Raji (cell line): Measurements from ENCODE around the gene L1CAM.

Experiments
- POLR2A ChIP-seq: IDR thresholded peaks from 2 replicates; pipeline ENCODE4 v1.6.1; 2011; ENCODE audit warnings: low read depth, low read length, control low read depth; ENCODE audit not compliant: insufficient read depth

The L1CAM gene

DNA sequence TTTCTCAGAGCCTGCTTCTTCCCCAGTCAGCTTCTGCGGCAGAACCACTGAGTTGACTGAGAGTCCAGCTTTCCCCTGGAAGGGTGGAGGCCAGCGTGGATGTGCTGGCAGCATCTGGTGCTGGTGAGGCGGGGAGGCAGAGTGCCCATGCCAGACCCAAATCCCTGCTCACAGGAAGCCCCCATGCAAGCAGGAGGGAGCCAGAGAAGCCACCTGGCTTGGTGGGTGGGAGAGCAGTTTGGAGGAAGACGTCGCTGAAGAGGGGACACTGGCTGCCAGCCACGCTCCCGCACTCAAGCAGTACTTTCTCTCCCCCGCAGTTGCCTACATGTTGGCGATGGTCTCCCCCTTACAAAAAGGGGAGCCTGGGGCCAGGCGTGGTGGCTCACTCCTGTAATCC is 61.6 kb downstream of the L1CAM start:
- no peak for TF ChIP-seq POLR2A

DNA sequence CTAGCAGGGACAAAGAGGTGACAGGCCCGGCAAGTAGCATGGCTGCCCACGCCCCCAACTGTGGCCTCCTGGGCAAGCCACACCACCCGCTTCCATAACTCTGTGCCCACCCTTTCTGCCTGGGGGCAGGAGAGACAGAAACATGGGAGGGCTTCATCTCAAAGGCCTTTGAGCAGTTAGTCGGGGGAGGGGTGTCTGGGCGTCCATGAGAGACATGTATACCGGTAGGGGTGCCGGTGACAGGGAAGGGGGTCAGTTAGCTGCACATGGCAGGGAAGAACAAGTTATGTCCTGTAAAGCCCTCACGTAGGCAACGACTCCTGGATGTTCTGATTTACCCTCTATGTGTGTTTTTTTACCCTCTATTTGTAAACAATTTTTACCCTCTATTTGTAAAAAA is 64.9 kb downstream of the L1CAM start:
- no peak for TF ChIP-seq POLR2A

DNA sequence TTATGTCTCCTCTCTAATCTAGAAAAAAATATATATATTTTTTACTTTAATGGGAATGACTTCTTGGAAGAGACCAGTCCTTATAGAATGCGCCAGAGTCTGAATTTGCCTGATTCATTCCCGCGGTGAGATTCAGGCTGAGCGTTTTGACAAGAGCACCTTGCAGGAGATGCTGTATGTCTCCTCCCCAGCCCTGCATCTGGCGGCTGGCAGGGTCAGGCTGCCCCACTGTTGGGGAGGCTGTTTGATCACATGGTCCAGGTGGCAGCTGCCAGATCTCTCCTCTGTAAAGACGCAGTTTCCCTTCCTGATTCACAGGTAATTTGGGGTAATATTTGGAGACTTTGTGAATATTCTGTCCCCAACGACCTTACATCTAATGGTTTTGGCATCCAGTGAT is 65.4 kb downstream of the L1CAM start:
- no peak for TF ChIP-seq POLR2A

DNA sequence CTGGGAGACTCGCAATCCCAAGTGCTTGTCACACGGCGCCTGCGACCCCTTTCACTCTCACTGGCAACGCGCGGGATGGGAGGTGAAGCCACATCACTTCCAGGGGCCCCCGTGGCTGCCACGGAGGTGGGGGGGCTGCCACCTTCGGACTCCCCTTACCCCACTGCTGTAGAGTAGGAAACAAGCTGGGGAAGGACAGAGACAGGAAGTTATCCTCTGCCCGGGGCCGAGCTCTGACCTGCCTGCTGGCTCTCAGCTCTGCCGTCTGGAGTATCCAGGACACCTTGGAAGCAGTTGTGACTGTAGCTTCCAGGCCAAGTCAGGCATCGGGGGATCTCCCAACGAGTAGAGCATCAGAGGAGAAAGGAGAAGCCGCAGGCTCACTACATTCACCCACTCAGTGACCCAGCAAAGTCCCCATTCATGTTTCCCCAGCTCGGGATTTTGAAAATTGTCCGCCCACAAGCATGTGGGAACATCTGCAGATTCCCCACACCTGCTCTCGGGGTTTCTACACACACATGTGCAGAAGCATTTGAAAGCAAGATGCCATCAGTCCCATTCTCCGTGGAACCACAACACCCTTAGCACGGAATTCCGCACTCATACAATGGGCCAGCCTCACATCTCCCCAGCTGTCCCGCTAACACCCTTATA is 66.5 kb downstream of the L1CAM start:
- no peak for TF ChIP-seq POLR2A

DNA sequence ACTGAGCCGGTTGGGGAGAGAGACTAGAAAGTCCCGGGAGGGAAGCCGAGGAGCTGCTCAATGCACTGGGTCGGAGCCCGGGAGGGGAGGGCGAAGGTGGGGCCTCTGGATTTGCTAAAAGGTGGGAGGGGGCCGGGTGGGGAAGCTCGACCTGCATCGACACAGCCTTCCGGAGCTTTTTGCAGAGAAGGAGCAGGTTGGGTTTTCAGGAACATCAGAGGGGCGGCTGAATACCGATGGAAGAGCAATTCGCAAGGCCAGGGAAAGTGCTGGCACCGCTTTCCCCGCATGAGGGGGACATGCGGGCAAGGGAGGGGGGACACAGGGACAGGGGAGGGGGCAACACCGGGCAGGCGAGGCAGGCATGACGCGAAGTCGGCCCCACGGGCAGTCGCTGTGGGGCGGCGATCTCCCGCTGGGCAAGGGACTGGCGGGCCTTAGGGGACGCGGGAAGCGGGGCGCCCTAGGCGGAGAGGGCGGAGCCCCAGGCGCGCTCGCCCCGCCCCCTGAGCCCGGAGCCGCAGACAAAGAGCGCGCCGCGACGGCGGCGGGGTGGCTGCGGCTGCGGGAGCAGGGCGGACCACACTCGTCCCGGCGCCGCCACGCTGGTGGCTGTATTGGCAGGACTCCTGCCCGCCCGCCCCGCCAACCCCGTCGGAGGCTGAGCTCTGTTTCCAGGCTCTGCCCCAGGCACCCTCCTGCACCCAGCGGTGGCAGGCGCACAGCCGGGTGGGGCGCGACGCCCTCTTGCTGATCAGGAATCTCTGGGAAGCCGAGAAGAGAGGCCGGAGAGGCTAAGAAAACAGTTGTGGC is 67.2 kb downstream of the L1CAM start:
- TF ChIP-seq POLR2A: no peak

DNA sequence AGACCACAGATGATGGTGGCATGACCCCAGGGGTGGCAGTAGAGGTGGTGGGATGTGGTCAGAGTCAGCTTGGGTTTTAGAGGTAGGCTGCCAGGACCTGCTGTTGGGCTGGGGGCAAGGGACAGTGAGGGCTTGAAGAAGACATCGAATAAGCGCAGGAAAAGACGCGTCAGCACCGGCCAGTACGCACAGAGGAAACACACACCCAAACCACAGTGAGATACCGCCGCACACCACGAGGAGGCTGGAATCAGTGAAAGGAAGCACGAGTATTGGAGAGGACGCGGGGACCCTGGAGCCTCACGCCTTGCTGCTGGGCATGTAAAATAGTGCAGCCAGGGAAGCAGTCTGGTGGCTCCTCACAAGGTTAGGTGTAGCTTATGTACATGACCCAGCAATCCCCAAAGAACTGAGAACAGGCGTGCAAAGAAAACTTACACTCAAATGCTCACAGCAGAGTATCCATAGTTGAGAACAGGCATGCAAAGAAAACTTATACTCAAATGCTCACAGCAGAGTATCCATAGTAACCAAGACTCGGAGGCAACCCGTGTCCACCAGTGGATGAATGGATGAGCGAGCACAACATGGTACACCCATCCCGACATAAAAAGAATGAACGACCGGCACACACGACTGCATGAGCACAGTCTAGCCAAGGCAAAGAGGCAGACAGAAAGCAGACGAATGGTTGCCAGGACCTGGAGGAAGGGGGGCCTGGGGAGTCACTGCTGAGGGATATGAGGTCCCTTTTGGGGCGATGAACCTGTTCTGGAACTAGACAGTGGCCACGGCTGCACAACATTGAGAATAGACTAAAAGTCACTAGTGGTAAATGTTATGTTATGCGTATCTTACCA is 68.9 kb downstream of the L1CAM start:
- TF ChIP-seq POLR2A: no peak

DNA sequence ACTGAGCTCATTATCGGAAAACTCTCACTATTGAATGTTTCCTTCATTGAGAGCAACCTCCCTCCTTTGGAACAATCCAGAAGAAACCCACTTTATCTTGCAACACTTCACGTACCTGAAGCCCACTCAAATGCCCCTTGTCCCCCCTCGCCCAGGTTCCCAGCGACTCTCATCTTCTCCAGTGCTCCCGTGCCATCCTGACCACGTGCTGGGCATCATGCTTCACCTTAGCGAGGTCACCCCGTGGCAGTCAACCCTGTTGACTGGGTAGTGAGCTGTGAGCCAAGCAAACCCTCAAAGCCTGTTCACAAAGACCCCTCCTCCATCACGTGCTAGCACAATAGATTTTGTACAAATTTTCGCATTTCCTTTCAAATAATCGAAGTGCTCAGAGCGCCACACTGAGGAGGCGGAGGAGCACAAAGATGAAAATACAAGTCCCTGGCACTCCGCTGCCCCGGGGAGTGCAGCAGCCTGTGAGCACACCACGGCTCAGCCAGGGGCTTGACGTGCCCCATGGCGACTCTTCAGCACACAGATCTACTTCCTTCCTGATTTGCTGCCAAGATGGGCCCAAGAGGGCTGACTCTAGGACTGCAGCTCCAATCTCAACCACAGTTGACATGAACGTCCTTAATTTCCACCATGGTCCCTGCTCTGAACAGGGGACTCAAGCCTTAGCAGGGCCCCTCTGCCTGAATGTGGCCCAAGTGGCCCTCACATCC is 71.2 kb downstream of the L1CAM start:
- TF ChIP-seq POLR2A: no peak

DNA sequence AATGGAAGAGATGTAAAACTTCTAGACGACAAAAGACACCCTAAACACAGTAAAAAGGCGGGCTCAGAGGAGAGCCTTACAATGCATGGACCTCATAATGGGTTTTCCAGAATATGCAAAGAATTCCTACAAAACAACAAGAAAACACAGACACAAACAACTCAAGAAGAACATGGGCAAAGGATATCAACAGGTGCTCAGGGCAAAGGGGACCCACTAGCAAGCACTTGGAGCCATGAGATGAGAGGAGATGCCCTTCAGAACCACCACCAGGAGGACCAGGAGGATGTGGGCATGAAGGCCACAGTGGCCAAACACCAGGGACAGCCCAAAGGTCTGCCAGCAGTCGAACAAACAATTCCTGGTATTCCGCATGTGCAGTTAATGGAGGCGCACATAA is 72.8 kb downstream of the L1CAM start:
- TF ChIP-seq POLR2A: no peak

DNA sequence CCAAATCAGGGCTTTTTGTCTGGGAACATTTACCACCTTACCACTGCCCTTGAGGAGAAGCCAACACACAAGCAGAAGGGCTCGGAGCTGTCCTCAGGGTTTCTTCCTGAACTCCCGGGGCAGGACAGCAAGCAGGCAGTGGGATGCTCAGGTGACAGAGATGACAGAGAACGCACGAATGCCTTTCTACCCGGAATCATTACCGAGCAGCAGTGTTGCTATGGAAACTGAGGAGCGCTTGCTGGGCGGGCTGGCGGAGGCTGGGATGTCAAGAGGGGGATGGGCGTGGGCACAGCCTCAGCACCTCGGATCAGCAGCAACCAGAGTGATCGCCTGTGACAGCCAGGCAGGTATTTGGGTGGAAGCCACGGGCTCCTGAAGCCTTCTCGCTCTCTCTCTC is 73.8 kb downstream of the L1CAM start:
- TF ChIP-seq POLR2A: no peak
